ENCODE measurements around the gene DNAH6. TPM values are rescaled to one million over a fixed set of nuclear protein-coding genes. Genes with fewer than 3 reads are reported as not detected.

The DNAH6 gene
- total RNA-seq, 6 experiments from 2014 or later: 0.66 to 2.3 (median 1.3) TPM

DNA sequence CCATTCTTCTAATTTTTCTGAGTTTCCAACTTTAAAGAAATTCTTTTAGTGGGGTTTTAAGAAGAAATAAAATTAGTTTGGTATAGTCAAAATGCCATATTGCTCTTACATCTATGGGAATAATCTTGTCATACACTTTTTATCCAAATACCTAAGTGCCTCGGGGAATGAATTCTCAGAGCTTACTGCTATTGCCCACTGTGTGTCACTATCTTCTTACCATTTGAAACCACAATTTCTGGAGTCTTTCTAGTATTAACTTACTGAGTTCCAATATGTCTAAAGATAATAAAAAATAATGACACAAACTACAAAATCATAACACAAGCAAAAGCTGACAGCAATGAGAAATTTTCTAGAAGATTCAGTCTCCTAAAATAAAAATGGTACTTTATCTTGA, 23.7 kb upstream of the DNAH6 start:
- no peak overlapping the region for H3K27ac ChIP-seq
- TF ChIP-seq, protein P1, sequence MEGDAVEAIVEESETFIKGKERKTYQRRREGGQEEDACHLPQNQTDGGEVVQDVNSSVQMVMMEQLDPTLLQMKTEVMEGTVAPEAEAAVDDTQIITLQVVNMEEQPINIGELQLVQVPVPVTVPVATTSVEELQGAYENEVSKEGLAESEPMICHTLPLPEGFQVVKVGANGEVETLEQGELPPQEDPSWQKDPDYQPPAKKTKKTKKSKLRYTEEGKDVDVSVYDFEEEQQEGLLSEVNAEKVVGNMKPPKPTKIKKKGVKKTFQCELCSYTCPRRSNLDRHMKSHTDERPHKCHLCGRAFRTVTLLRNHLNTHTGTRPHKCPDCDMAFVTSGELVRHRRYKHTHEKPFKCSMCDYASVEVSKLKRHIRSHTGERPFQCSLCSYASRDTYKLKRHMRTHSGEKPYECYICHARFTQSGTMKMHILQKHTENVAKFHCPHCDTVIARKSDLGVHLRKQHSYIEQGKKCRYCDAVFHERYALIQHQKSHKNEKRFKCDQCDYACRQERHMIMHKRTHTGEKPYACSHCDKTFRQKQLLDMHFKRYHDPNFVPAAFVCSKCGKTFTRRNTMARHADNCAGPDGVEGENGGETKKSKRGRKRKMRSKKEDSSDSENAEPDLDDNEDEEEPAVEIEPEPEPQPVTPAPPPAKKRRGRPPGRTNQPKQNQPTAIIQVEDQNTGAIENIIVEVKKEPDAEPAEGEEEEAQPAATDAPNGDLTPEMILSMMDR (IDR thresholded peaks at IDR 0.05): no peak
- TF ChIP-seq POLR2A (IDR thresholded peaks at IDR 0.05): no peak
- DNase-seq: no peak
- no peak overlapping the region for H3K4me3 ChIP-seq
- H3K36me3 ChIP-seq: no peaks in the 10 kb centered on the region
- no peaks in the 10 kb centered on the region for H3K27me3 ChIP-seq
- intact Hi-C loops (cut with DNase I): loop anchor here (10.0 kb wide), 2 partner anchors 382 to 392 kb away; partner anchors contain the start of gene TRABD2A (in 1 of the 2)
- H3K4me1 ChIP-seq: peaks cover 0 to 7% (median 3%) of the 10 kb centered on the region in 4 donors
- H3K9me3 ChIP-seq: no peaks in the 10 kb centered on the region
- no peak for ATAC-seq
- 63% methylated on average over 1 of the region's 1 CpG for WGBS (ENCODE audit: insufficient coverage, low coverage, low lambda C conversion rate, missing lambda C conversion rate)

DNA sequence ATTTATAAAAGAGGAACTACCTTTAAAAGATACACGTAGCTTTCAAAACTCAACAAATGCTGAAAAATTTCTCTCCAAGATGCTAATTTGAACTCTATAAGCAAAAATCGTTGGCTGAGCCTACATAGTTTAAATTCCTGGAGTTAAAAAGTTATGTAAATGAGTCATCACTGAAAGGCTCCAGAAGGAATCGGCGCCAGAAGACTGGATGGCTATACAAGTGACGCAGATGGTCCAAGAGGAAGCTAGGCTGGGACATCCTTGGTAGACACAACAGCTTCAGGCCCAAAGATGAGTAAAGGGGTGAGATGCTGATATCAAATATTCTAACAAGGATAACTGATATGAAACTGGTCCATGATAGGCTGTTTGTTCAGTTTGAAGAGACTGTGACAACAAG, 22.8 kb upstream of the DNAH6 start:
- H3K4me1 ChIP-seq: no peaks in the 10 kb centered on the region
- TF ChIP-seq, protein P1 (IDR thresholded peaks at IDR 0.05): no peak
- TF ChIP-seq POLR2A (IDR thresholded peaks at IDR 0.05): no peak
- H3K27me3 ChIP-seq: no peaks in the 10 kb centered on the region
- H3K27ac ChIP-seq: no peak overlapping the region
- H3K36me3 ChIP-seq: no peaks in the 10 kb centered on the region
- H3K4me3 ChIP-seq: no peak overlapping the region
- no peaks in the 10 kb centered on the region for H3K9me3 ChIP-seq
- DNase-seq: no peak
- intact Hi-C loops (cut with DNase I): loop anchor here (10.0 kb wide), 2 partner anchors 381 to 391 kb away; partner anchors contain the start of gene TRABD2A (in 1 of the 2)
- WGBS (ENCODE audit: insufficient coverage, low coverage, low lambda C conversion rate, missing lambda C conversion rate): 49% methylated on average over 3 of the region's 5 CpGs
- ATAC-seq: no peak

DNA sequence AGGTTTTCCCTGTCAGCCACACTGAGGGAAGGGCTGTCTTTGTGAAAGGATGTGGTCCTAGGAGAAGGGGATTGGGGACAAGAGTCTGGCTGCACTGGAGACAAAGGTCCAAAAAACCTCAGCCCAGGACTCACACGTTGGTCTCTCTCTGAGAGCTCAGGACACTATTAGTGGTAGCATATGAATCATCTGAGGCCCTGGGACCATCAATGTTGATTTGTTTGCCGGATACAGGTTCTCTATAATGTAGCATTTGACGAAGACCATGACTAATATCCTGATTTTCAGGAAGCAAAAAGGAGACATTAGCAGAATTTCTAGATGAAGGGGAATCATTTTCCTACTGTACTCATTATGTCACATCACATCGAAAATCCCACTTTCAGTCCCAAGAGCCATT, 22.2 kb upstream of the DNAH6 start:
- no peak for TF ChIP-seq POLR2A (IDR thresholded peaks at IDR 0.05)
- TF ChIP-seq, protein P1 (IDR thresholded peaks at IDR 0.05): no peak
- intact Hi-C loops (cut with DNase I): loop anchor here (10.0 kb wide), 2 partner anchors 381 to 391 kb away; partner anchors contain the start of gene TRABD2A (in 1 of the 2)
- Histone ChIP-seq H3K27me3 (no peaks in the 10 kb centered on the region), H3K4me1 (no peaks in the 10 kb centered on the region), H3K27ac (no peak overlapping the region), H3K9me3 (no peaks in the 10 kb centered on the region), H3K36me3 (no peaks in the 10 kb centered on the region), H3K4me3 (no peak overlapping the region)
- DNase-seq (no peak), ATAC-seq (no peak)
- WGBS (ENCODE audit: insufficient coverage, low coverage, low lambda C conversion rate, missing lambda C conversion rate): 74% methylated on average over 4 of the region's 4 CpGs

DNA sequence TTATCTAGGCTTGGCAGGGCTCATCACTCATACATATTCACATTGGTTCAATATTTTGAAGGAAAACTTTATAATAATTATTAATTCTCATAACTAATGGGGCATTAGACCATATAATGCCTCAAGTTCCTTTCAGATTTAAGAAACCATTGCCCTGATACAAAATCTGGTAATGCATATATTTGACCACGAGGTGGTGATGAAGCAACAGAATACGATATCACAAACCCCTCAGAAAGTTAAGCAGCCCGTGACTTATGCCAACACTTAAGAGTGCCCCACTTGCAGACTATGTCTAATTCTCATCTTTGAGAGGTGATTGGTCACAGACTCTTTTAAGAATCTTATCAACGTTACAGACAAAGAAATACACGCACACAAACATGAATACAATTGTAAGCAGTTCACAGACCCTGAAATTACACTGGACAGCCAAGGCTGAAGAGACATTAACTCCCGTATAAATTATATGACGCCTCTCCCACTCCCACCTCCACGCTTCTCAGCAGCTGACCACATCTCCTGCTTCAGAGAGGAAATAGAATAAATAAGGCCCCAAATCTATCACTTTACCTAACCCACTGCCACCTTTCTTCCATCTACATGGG, 20.7 kb upstream of the DNAH6 start:
- no peak overlapping the region for H3K27ac ChIP-seq
- intact Hi-C loops (cut with DNase I): loop anchor here (10.0 kb wide), 2 partner anchors 379 to 389 kb away; partner anchors contain the start of gene TRABD2A (in 1 of the 2)
- no peak overlapping the region for H3K4me3 ChIP-seq
- peak; percentile 90 to 95 (median 94) for ATAC-seq
- no peaks in the 10 kb centered on the region for H3K27me3 ChIP-seq
- no peaks in the 10 kb centered on the region for H3K9me3 ChIP-seq
- WGBS (ENCODE audit: insufficient coverage, low coverage, low lambda C conversion rate, missing lambda C conversion rate): 19% methylated on average over 8 of the region's 8 CpGs
- no peaks in the 10 kb centered on the region for H3K4me1 ChIP-seq
- TF ChIP-seq, protein P1 (IDR thresholded peaks at IDR 0.05): peak; percentile 70 to 81 (median 71)
- no peak for TF ChIP-seq POLR2A (IDR thresholded peaks at IDR 0.05)
- H3K36me3 ChIP-seq: no peaks in the 10 kb centered on the region
- no peak for DNase-seq

All from right lobe of liver (tissue), 6 donors.